BLaER1 (cell line): ENCODE data around the gene SYT4.

Source experiments
- H3K27ac ChIP-seq: shearing (Covaris generic); formaldehyde crosslinking; 2 replicates; pipeline ENCODE4 v1.8.1; 2022
- H3K27me3 ChIP-seq: shearing (Covaris generic); formaldehyde crosslinking; 2 replicates; pipeline ENCODE4 v1.8.1; 2022
- H3K36me3 ChIP-seq: shearing (Covaris generic); formaldehyde crosslinking; 2 replicates; pipeline ENCODE4 v1.8.1; 2022
- H3K4me1 ChIP-seq: shearing (Covaris generic); formaldehyde crosslinking; 2 replicates; pipeline ENCODE4 v1.8.1; 2022
- H3K4me2 ChIP-seq: shearing (Covaris generic); formaldehyde crosslinking; 2 replicates; pipeline ENCODE4 v1.8.1; 2022
- H3K4me3 ChIP-seq: shearing (Covaris generic); formaldehyde crosslinking; 2 replicates; pipeline ENCODE4 v1.8.1; 2022
- H3K9ac ChIP-seq: shearing (Covaris generic); formaldehyde crosslinking; 2 replicates; pipeline ENCODE4 v1.8.1; 2022
- H3K9me3 ChIP-seq: shearing (Covaris generic); formaldehyde crosslinking; 2 replicates; pipeline ENCODE4 v1.8.1; 2022
- H4K20me1 ChIP-seq: shearing (Covaris generic); formaldehyde crosslinking; 2 replicates; pipeline ENCODE4 v1.8.1; 2022
- Cebpa-rat ChIP-seq: shearing (Covaris generic); IDR thresholded peaks from 2 replicates; pipeline ENCODE4 v1.8.1; 2022

SYT4 gene

GRCh38 chr18:43275546-43275945 is 1.7 kb downstream of the SYT4 start:
- no peak overlapping the region for H3K4me3 ChIP-seq
- H3K36me3 ChIP-seq, result no peaks in the 10 kb centered on the region
- H3K4me2 ChIP-seq, result no peak overlapping the region
- no peaks in the 10 kb centered on the region for H4K20me1 ChIP-seq
- H3K27ac ChIP-seq, result no peak overlapping the region
- H3K9ac ChIP-seq, result no peak overlapping the region
- no peaks in the 10 kb centered on the region for H3K27me3 ChIP-seq
- H3K4me1 ChIP-seq, result peaks cover 18% of the 10 kb centered on the region
- H3K9me3 ChIP-seq, result no peaks in the 10 kb centered on the region
- TF ChIP-seq Cebpa-rat, result no peak

DNA sequence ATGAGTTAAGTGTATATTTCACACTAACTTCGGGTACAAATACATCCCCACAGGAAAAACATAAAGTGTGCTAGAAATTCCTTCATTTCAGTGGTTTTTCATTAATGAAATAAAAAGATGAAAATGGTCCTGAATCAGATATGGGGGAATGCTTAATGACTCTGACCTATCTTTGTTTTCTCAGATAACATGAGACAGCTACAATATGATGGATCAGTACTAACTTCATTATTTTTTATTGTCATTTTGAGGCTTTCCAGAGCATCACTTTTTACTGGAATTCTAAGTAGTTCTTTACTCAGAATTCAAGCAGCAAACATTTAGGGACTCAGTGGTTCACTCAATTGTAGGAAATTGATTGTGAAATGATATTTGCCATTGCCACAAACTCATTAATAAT is 2.8 kb downstream of the SYT4 start:
- no peaks in the 10 kb centered on the region for H3K9me3 ChIP-seq
- no peaks in the 10 kb centered on the region for H3K36me3 ChIP-seq
- H4K20me1 ChIP-seq, result no peaks in the 10 kb centered on the region
- H3K4me1 ChIP-seq, result peaks cover 18% of the 10 kb centered on the region
- no peak overlapping the region for H3K4me3 ChIP-seq
- H3K27ac ChIP-seq, result no peak overlapping the region
- no peak overlapping the region for H3K9ac ChIP-seq
- H3K4me2 ChIP-seq, result no peak overlapping the region
- H3K27me3 ChIP-seq, result no peaks in the 10 kb centered on the region
- no peak for TF ChIP-seq Cebpa-rat

- no peaks in the 10 kb centered on the region for H3K27me3 ChIP-seq
- H3K4me3 ChIP-seq, result no peak overlapping the region
- no peaks in the 10 kb centered on the region for H4K20me1 ChIP-seq
- H3K4me2 ChIP-seq, result no peak overlapping the region
- no peaks in the 10 kb centered on the region for H3K36me3 ChIP-seq
- H3K9ac ChIP-seq, result no peak overlapping the region
- H3K27ac ChIP-seq, result no peak overlapping the region
- no peaks in the 10 kb centered on the region for H3K9me3 ChIP-seq
- H3K4me1 ChIP-seq, result peaks cover 9% of the 10 kb centered on the region
- no peak for TF ChIP-seq Cebpa-rat
These were observed 5.5 kb downstream of the SYT4 start for GRCh38 chr18:43271593-43272432.

DNA sequence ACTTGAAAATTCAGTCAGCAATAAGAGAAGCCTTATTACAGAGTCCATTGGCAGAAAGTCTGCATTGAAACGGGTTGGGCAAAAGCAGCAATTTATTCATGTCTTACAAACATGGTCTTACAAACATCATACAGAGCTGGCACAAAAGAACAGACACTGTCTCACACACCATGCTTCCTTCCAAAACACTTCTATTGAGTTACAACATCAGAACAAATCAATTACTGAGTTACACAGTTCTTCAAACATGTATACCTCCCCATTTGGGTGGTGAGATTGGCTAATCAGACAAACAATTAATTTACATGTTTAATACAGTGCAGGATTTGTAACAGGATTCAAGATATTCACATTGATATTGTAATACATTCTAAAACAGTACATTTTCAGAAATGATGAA is 9.5 kb downstream of the SYT4 start:
- Histone ChIP-seq H3K9me3 (no peaks in the 10 kb centered on the region), H3K4me3 (no peak overlapping the region), H4K20me1 (no peaks in the 10 kb centered on the region), H3K4me1 (no peaks in the 10 kb centered on the region), H3K36me3 (no peaks in the 10 kb centered on the region), H3K27me3 (no peaks in the 10 kb centered on the region), H3K4me2 (no peak overlapping the region), H3K9ac (no peak overlapping the region), H3K27ac (no peak overlapping the region)
- TF ChIP-seq Cebpa-rat, result no peak

GRCh38 chr18:43265465-43265864 is 11.8 kb downstream of the SYT4 start:
- Histone ChIP-seq H3K9me3 (peaks cover 5% of the 10 kb centered on the region; the same call in 1 of the 2 replicates), H3K4me1 (no peaks in the 10 kb centered on the region), H3K36me3 (no peaks in the 10 kb centered on the region), H4K20me1 (no peaks in the 10 kb centered on the region), H3K9ac (no peak overlapping the region), H3K4me3 (no peak overlapping the region), H3K27me3 (no peaks in the 10 kb centered on the region), H3K27ac (no peak overlapping the region), H3K4me2 (no peak overlapping the region)
- no peak for TF ChIP-seq Cebpa-rat

DNA sequence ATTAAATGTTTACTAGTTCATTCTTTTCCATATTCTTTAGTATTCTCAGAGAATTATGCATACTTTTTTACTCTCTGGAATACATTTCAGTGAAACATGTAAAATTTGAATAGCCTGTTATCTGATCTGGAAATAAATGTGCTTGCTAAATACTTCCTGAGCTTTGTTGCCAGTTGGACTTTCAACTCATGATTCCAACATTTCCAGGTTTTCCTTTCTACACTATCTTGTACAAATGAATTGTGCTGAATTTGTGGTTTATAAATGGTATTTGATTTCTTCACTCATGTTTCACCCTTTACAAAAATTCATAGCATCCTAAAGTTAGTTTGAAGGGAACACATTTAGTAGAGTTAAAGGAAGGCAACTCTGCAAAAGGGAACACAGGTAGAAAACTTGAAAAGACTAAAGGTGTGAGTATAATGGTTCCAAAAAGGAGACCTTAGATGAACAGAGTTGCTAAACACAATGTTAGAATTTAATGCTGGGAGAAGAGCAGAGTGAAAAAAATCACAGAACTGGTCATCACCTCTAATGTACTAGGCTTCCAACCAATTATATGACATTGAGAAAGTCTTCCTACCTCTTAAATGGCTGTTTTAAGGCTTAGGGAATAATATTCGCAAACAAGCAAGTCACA is 28.6 kb downstream of the SYT4 start:
- H3K4me3 ChIP-seq, result no peak overlapping the region
- H3K36me3 ChIP-seq, result no peaks in the 10 kb centered on the region
- H3K4me2 ChIP-seq, result no peak overlapping the region
- H3K27ac ChIP-seq, result no peak overlapping the region
- H3K9ac ChIP-seq, result no peak overlapping the region
- TF ChIP-seq Cebpa-rat, result no peak
- no peaks in the 10 kb centered on the region for H4K20me1 ChIP-seq
- no peaks in the 10 kb centered on the region for H3K9me3 ChIP-seq
- no peaks in the 10 kb centered on the region for H3K4me1 ChIP-seq
- H3K27me3 ChIP-seq, result no peaks in the 10 kb centered on the region

- Histone ChIP-seq H3K36me3 (no peaks in the 10 kb centered on the region), H3K4me2 (no peak overlapping the region), H3K27ac (no peak overlapping the region), H3K9me3 (no peaks in the 10 kb centered on the region), H4K20me1 (no peaks in the 10 kb centered on the region), H3K4me1 (no peaks in the 10 kb centered on the region), H3K4me3 (no peak overlapping the region), H3K27me3 (no peaks in the 10 kb centered on the region), H3K9ac (no peak overlapping the region)
- TF ChIP-seq Cebpa-rat, result no peak
These were observed 29.3 kb downstream of the SYT4 start for GRCh38 chr18:43247944-43248343.

DNA sequence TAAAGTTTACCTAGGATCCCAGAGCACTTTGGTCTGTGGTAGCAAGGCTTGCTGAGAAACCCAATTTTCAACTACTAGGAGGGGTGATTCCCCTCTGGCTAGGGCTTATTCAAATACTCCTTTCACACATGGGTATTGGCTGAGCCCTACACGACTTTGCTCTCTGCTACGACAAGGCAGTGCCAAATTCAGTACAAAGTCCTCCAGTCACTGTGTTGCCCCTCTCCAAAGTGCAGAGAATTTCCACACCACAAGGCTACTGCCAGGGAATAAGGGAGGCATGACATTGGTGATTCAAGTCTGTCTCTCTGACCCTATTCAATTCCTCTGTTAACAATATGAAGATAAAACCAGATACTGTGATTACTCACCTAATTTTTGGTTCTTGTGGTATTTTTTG is 38.9 kb downstream of the SYT4 start:
- no peak overlapping the region for H3K27ac ChIP-seq
- H3K4me3 ChIP-seq, result no peak overlapping the region
- H4K20me1 ChIP-seq, result no peaks in the 10 kb centered on the region
- H3K9me3 ChIP-seq, result no peaks in the 10 kb centered on the region
- H3K36me3 ChIP-seq, result no peaks in the 10 kb centered on the region
- no peaks in the 10 kb centered on the region for H3K27me3 ChIP-seq
- no peak overlapping the region for H3K4me2 ChIP-seq
- H3K4me1 ChIP-seq, result no peaks in the 10 kb centered on the region
- TF ChIP-seq Cebpa-rat, result no peak
- no peak overlapping the region for H3K9ac ChIP-seq

DNA sequence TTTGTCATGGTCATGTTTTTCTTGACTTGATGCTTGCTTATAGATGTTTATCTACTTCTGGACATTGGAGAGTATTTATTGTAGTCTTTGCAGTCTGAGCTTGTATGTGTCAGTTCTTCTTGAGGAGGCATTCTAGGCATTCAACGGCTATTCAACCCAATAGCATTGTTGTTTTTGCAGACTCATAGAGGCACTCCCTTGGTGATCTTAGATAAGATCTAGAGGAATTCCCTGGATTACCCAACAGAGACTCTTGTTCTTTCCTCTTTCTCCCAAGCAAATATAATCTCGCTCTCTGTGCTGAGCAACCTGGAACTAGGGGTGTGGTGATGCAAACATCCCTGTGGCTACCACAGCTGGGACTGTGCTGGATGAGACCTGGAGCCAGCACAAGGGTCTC is 40.4 kb downstream of the SYT4 start:
- Histone ChIP-seq H3K4me2 (no peak overlapping the region), H3K9ac (no peak overlapping the region), H3K36me3 (no peaks in the 10 kb centered on the region), H3K27ac (no peak overlapping the region), H3K4me1 (no peaks in the 10 kb centered on the region), H4K20me1 (no peaks in the 10 kb centered on the region), H3K4me3 (no peak overlapping the region), H3K27me3 (no peaks in the 10 kb centered on the region), H3K9me3 (no peaks in the 10 kb centered on the region)
- no peak for TF ChIP-seq Cebpa-rat

DNA sequence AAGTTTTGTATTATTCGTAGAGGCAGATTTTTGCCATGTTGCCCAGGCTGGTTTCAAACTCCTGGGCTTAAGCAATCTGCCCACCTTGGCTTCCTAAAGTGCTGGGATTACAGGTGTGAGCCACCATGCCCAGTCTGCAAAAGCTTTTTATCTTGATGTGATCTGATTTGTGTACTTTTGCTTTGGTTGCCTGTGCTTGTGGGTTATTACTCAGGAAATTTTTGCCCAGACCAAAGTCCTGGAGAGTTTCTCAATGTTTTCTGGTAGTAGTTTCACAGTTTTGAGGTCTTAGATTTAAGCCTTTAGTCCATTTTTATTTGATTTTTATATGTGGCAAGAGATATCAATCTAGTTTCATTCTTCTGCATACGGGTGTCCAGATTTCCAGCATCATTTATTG is 42.4 kb downstream of the SYT4 start:
- Histone ChIP-seq H3K4me3 (no peak overlapping the region), H3K36me3 (no peaks in the 10 kb centered on the region), H4K20me1 (no peaks in the 10 kb centered on the region), H3K9ac (no peak overlapping the region), H3K9me3 (no peaks in the 10 kb centered on the region), H3K27me3 (no peaks in the 10 kb centered on the region), H3K27ac (no peak overlapping the region), H3K4me1 (no peaks in the 10 kb centered on the region), H3K4me2 (no peak overlapping the region)
- no peak for TF ChIP-seq Cebpa-rat
